Activated CD8-positive, alpha-beta T cell treated with anti-CD3 and anti-CD28 coated beads for 36 hours (primary cell): ENCODE measurements around the gene RNF31. TPM values are rescaled to one million over a fixed set of nuclear protein-coding genes. Genes with fewer than 3 reads are reported as not detected.
A peak's percentile ranks its signal among the peaks of the same experiment; 100 is the strongest.
"Not testable (repeated sequence)": the region's sequence is repeated elsewhere in the genome, so short reads cannot be mapped to it uniquely, and the experiment has no call there.

ENCODE experiments used
- ATAC-seq: fragments of 200-7000 bp; cut with Tn5 transposase; one replicate; pipeline ENCODE4 v1.10.0; 2021; ENCODE audit warnings: mild to moderate bottlenecking, moderate library complexity
- CTCF ChIA-PET: fragments of 350-600 bp; sonication (Branson Sonifier 250); formaldehyde crosslinking; loops from one replicate; lab custom pipeline; 2021; ENCODE audit warnings: antibody characterized with exemption; lab: Charles Lee
- POLR2A ChIA-PET: fragments of 350-600 bp; sonication (Branson Sonifier 250); formaldehyde crosslinking; loops from one replicate; lab custom pipeline; 2021; ENCODE audit warnings: antibody characterized with exemption; lab: Charles Lee
- DNase-seq: peaks from one replicate; pipeline ENCODE4 v3.0.0-alpha.2; 2020
- H3K27ac Mint-ChIP-seq: one replicate; pipeline ENCODE4 v1.8.0; 2021; ENCODE audit warnings: mild to moderate bottlenecking, mixed read lengths
- H3K27me3 Mint-ChIP-seq: one replicate; pipeline ENCODE4 v1.8.0; 2021; ENCODE audit warnings: mixed read lengths
- H3K36me3 Mint-ChIP-seq: one replicate; pipeline ENCODE4 v1.8.0; 2021; ENCODE audit warnings: low read depth, mixed read lengths
- H3K4me1 Mint-ChIP-seq: one replicate; pipeline ENCODE4 v1.8.0; 2021; ENCODE audit warnings: low read depth, mixed read lengths
- H3K4me3 Mint-ChIP-seq: one replicate; pipeline ENCODE4 v1.8.0; 2021; ENCODE audit warnings: mild to moderate bottlenecking, moderate library complexity, mixed read lengths
- H3K9me3 Mint-ChIP-seq: one replicate; pipeline ENCODE4 v1.8.0; 2021; ENCODE audit warnings: mixed read lengths
- CTCF ChIP-seq: fragments of 200-600 bp; IDR thresholded peaks from one replicate; pipeline ENCODE4 v1.8.0; 2022; ENCODE audit warnings: antibody characterized with exemption, mild to moderate bottlenecking
- intact Hi-C: fragments of 100-400 bp; cut with micrococcal nuclease; formaldehyde crosslinking; loops from one replicate; pipeline ENCODE4 v1.10.0; 2022
- total RNA-seq, 2 experiments: library from RNA; stranded (reverse); gene quantifications; one replicate each; pipeline ENCODE4 v1.2.3, GENCODE V29; 2021

The RNF31 gene
- total RNA-seq, 2 experiments from 2014 or later, result 71.6 to 75.0 TPM

- no peak overlapping the region for H3K4me3 Mint-ChIP-seq
- no peak for TF ChIP-seq CTCF
- DNase-seq (no peak), ATAC-seq (no peak)
- H3K9me3 Mint-ChIP-seq, result no peaks in the 10 kb centered on the region
- intact Hi-C loops, result no loop called here
- H3K4me1 Mint-ChIP-seq, result peaks cover 12% of the 10 kb centered on the region
- H3K27ac Mint-ChIP-seq, result no peak overlapping the region
- no peaks in the 10 kb centered on the region for H3K27me3 Mint-ChIP-seq
- CTCF ChIA-PET, result interaction anchor here (0.7 to 10.8 kb wide), 4 partner anchors 6 to 43 kb away, joined by 4 to 218 read pairs (median 6); partner anchors contain the start of gene PCK2
- H3K36me3 Mint-ChIP-seq, result peaks cover 72% of the 10 kb centered on the region
- POLR2A ChIA-PET, result interaction anchor here (0.6 to 1.1 kb wide), 3 partner anchors 13 to 20 kb away, joined by 4 read pairs; no protein-coding TSS in a partner anchor
Observed at GRCh38 chr14:24100197-24100981, 46.9 kb upstream of the RNF31 start.

- ChIA-PET POLR2A (interaction anchor here (1.1 kb wide), 1 partner anchor 21 kb away, joined by 4 read pairs; no protein-coding TSS in a partner anchor), CTCF (interaction anchor here (1.5 to 10.8 kb wide), 2 partner anchors 6 to 43 kb away, joined by 5 to 218 read pairs; partner anchors contain the start of gene PCK2)
- ATAC-seq (no peak), DNase-seq (no peak)
- Mint-ChIP-seq H3K4me3 (no peak overlapping the region), H3K4me1 (peaks cover 11% of the 10 kb centered on the region), H3K9me3 (no peaks in the 10 kb centered on the region), H3K27ac (no peak overlapping the region), H3K36me3 (peaks cover 67% of the 10 kb centered on the region), H3K27me3 (no peaks in the 10 kb centered on the region)
- no peak for TF ChIP-seq CTCF
- intact Hi-C loops, result no loop called here
Observed at GRCh38 chr14:24100982-24101494, 46.3 kb upstream of the RNF31 start.

GRCh38 chr14:24102357-24103048 lies 44.8 kb upstream of the RNF31 start:
- peaks cover 6% of the 10 kb centered on the region for H3K4me1 Mint-ChIP-seq
- intact Hi-C loops, result no loop called here
- ChIA-PET POLR2A (interaction anchor here (0.9 to 9.1 kb wide), 3 partner anchors 7 to 15 kb away, joined by 3 to 80 read pairs (median 5); partner anchors contain the start of genes DCAF11, NRL and PCK2), CTCF (interaction anchor here (1.0 to 10.8 kb wide), 3 partner anchors 8 to 44 kb away, joined by 3 to 218 read pairs (median 9); partner anchors contain the start of genes DCAF11, NRL and PCK2)
- H3K4me3 Mint-ChIP-seq, result no peak overlapping the region
- peaks cover 58% of the 10 kb centered on the region for H3K36me3 Mint-ChIP-seq
- TF ChIP-seq CTCF, result no peak
- H3K9me3 Mint-ChIP-seq, result no peaks in the 10 kb centered on the region
- DNase-seq (no peak), ATAC-seq (no peak)
- no peak overlapping the region for H3K27ac Mint-ChIP-seq
- H3K27me3 Mint-ChIP-seq, result no peaks in the 10 kb centered on the region

GRCh38 chr14:24103451-24103850 lies 43.8 kb upstream of the RNF31 start:
- TF ChIP-seq CTCF, result no peak
- Mint-ChIP-seq H3K27ac (no peak overlapping the region), H3K4me3 (no peak overlapping the region), H3K27me3 (no peaks in the 10 kb centered on the region), H3K4me1 (peaks cover 10% of the 10 kb centered on the region), H3K36me3 (peaks cover 53% of the 10 kb centered on the region), H3K9me3 (no peaks in the 10 kb centered on the region)
- ChIA-PET POLR2A (interaction anchor here (0.6 to 9.1 kb wide), 4 partner anchors 8 to 193 kb away, joined by 3 to 80 read pairs (median 10); partner anchors contain the start of genes CHMP4A, DCAF11, NRL and PCK2), CTCF (interaction anchor here (1.9 to 10.8 kb wide), 3 partner anchors 9 to 45 kb away, joined by 9 to 218 read pairs (median 199); partner anchors contain the start of gene PCK2)
- intact Hi-C loops, result no loop called here
- ATAC-seq (no peak), DNase-seq (no peak)

GRCh38 chr14:24105609-24106239 lies 41.6 kb upstream of the RNF31 start:
- H3K36me3 Mint-ChIP-seq, result peaks cover 38% of the 10 kb centered on the region
- H3K4me1 Mint-ChIP-seq, result peaks cover 18% of the 10 kb centered on the region
- CTCF ChIA-PET, result interaction anchor here (0.9 to 10.8 kb wide), 7 partner anchors 11 to 56 kb away, joined by 3 to 218 read pairs (median 14); partner anchors contain the start of genes IRF9, PCK2 and PSME2
- POLR2A ChIA-PET, result interaction anchor here (0.7 to 9.1 kb wide), 5 partner anchors 9 to 55 kb away, joined by 3 to 80 read pairs (median 3); partner anchors contain the start of genes DCAF11, NRL and PCK2
- ATAC-seq, DNase-seq, H3K9me3 Mint-ChIP-seq, H3K27me3 Mint-ChIP-seq, intact Hi-C loops, H3K4me3 Mint-ChIP-seq: not testable (repeated sequence)
- peak overlapping the region; percentile 39 for H3K27ac Mint-ChIP-seq
